ENCODE measurements around the gene COL5A1. TPM values are rescaled to one million over a fixed set of nuclear protein-coding genes. Genes with fewer than 3 reads are reported as not detected.

The COL5A1 gene
- total RNA-seq, 1 donor = 801 TPM

DNA sequence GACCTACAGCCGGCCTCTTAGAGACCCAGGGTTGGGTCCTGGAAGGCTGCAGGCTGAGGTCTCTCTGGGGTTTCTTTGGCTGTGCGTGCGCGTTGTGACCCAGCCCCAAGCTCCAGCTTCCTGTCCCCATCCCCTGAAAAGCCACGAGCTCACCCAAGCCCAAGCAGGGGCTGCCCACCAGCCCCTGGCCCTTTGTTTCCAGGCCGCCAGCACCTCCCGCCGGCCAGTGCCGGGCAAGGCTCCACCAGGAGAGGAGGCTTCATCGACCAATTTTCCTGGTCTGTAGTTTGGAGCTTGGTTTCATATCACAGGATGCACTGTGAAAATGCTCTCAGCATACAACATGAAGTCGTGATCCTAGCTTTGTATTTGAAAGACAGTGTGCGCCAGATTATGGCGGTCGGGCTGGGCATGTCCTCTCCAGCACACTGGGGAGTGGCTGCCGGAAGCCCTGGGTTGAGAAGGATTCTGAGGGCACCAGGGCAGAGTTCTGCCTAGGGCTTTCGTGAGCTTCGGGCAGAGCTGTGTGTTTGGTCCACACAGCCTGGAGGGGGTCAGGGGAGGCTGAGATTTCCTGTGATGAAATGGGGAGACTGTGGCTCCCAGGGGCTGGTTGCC is 78.6 kb downstream of the COL5A1 start:
- TF ChIP-seq CTCF (IDR thresholded peaks at IDR 0.05; ENCODE audit: extremely low read depth, low read depth, low read length) = no peak
- no peaks in the 10 kb centered on the region for H3K9me3 ChIP-seq (ENCODE audit: low read depth, low read length)
- H4K20me1 ChIP-seq (ENCODE audit: insufficient read depth, low read length) = peaks cover 100% of the 10 kb centered on the region
- no peak overlapping the region for H3K4me3 ChIP-seq (ENCODE audit: insufficient read depth, low read length)
- DNase-seq (ENCODE audit: insufficient read length, low spot score, missing footprints) = no peak
- no peaks in the 10 kb centered on the region for H3K27me3 ChIP-seq (ENCODE audit: insufficient read depth, low read length)
- peaks cover 8% of the 10 kb centered on the region for H3K4me1 ChIP-seq (ENCODE audit: insufficient read depth, low read length)
- no peak overlapping the region for H3K4me2 ChIP-seq (ENCODE audit: insufficient read depth, low read length)
- H3K79me2 ChIP-seq (ENCODE audit: insufficient read depth, low read length) = peaks cover 100% of the 10 kb centered on the region
- no peak overlapping the region for H3K27ac ChIP-seq (ENCODE audit: low read depth, low read length)
- no peak overlapping the region for H2AFZ ChIP-seq (ENCODE audit: low read length)
- peaks cover 94% of the 10 kb centered on the region for H3K36me3 ChIP-seq (ENCODE audit: insufficient read depth, low read length)

GRCh38 chr9:134720796-134721195 is 79.2 kb downstream of the COL5A1 start:
- H4K20me1 ChIP-seq (ENCODE audit: insufficient read depth, low read length) = peaks cover 100% of the 10 kb centered on the region
- no peaks in the 10 kb centered on the region for H3K9me3 ChIP-seq (ENCODE audit: low read depth, low read length)
- peaks cover 100% of the 10 kb centered on the region for H3K79me2 ChIP-seq (ENCODE audit: insufficient read depth, low read length)
- no peak for DNase-seq (ENCODE audit: insufficient read length, low spot score, missing footprints)
- no peak overlapping the region for H2AFZ ChIP-seq (ENCODE audit: low read length)
- no peaks in the 10 kb centered on the region for H3K27me3 ChIP-seq (ENCODE audit: insufficient read depth, low read length)
- no peak overlapping the region for H3K27ac ChIP-seq (ENCODE audit: low read depth, low read length)
- no peak overlapping the region for H3K4me2 ChIP-seq (ENCODE audit: insufficient read depth, low read length)
- no peak overlapping the region for H3K4me3 ChIP-seq (ENCODE audit: insufficient read depth, low read length)
- peaks cover 96% of the 10 kb centered on the region for H3K36me3 ChIP-seq (ENCODE audit: insufficient read depth, low read length)
- TF ChIP-seq CTCF (IDR thresholded peaks at IDR 0.05; ENCODE audit: extremely low read depth, low read depth, low read length) = no peak
- peaks cover 5% of the 10 kb centered on the region for H3K4me1 ChIP-seq (ENCODE audit: insufficient read depth, low read length)

DNA sequence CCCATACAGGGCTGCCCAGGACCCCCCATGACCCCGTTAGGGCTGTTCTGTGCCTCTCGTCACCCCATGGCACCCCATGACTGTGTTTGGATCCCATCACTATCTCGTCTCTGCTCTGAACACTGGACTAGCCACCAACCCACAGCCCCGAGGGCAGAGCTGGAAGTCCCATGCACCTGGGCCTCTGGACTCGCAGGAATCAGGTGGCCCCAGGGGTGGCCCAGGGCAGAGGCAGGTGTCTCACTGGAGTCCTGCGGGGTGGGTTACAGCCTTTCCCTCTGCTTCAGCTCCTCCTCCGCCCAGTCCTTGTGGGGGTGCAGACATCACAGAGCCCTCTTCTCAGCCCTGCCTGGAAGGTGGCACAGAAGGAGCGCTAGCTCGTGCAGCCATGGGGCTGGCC is 79.7 kb downstream of the COL5A1 start:
- Histone ChIP-seq H3K4me3 (ENCODE audit: insufficient read depth, low read length) (no peak overlapping the region), H3K27ac (ENCODE audit: low read depth, low read length) (no peak overlapping the region), H3K4me2 (ENCODE audit: insufficient read depth, low read length) (no peak overlapping the region), H3K36me3 (ENCODE audit: insufficient read depth, low read length) (peaks cover 94% of the 10 kb centered on the region), H3K79me2 (ENCODE audit: insufficient read depth, low read length) (peaks cover 100% of the 10 kb centered on the region), H3K4me1 (ENCODE audit: insufficient read depth, low read length) (peaks cover 5% of the 10 kb centered on the region), H3K9me3 (ENCODE audit: low read depth, low read length) (no peaks in the 10 kb centered on the region), H3K27me3 (ENCODE audit: insufficient read depth, low read length) (no peaks in the 10 kb centered on the region), H4K20me1 (ENCODE audit: insufficient read depth, low read length) (peaks cover 100% of the 10 kb centered on the region), H2AFZ (ENCODE audit: low read length) (no peak overlapping the region)
- DNase-seq (ENCODE audit: insufficient read length, low spot score, missing footprints) = no peak
- TF ChIP-seq CTCF (IDR thresholded peaks at IDR 0.05; ENCODE audit: extremely low read depth, low read depth, low read length) = no peak

- Histone ChIP-seq H3K27ac (ENCODE audit: low read depth, low read length) (no peak overlapping the region), H3K27me3 (ENCODE audit: insufficient read depth, low read length) (no peaks in the 10 kb centered on the region), H4K20me1 (ENCODE audit: insufficient read depth, low read length) (peaks cover 100% of the 10 kb centered on the region), H3K79me2 (ENCODE audit: insufficient read depth, low read length) (peaks cover 100% of the 10 kb centered on the region), H3K4me2 (ENCODE audit: insufficient read depth, low read length) (no peak overlapping the region), H3K36me3 (ENCODE audit: insufficient read depth, low read length) (peaks cover 93% of the 10 kb centered on the region), H3K4me1 (ENCODE audit: insufficient read depth, low read length) (peaks cover 5% of the 10 kb centered on the region), H3K9me3 (ENCODE audit: low read depth, low read length) (no peaks in the 10 kb centered on the region), H3K4me3 (ENCODE audit: insufficient read depth, low read length) (no peak overlapping the region), H2AFZ (ENCODE audit: low read length) (no peak overlapping the region)
- no peak for TF ChIP-seq CTCF (IDR thresholded peaks at IDR 0.05; ENCODE audit: extremely low read depth, low read depth, low read length)
- no peak for DNase-seq (ENCODE audit: insufficient read length, low spot score, missing footprints)
These were observed 80.6 kb downstream of the COL5A1 start for GRCh38 chr9:134722120-134722701.

Measured in osteoblast (primary cell).